ENCODE results near the gene FIZ1.
A peak's percentile ranks its signal among the peaks of the same experiment; 100 is the strongest.
"Not testable (repeated sequence)": the region's sequence is repeated elsewhere in the genome, so short reads cannot be mapped to it uniquely, and the experiment has no call there.

Gene FIZ1

GRCh38 chr19:55580628-55581144 lies 18.6 kb downstream of the FIZ1 start, which contains the start of gene ZNF579:
Gene ZNF579 (minus strand): TSS chr19:55580848. CDS start chr19:55579639, 1,209 bp downstream.
- POLR2A ChIA-PET, result no interaction called here
- CTCF ChIA-PET, result interaction anchor here (0.6 to 1.7 kb wide), 3 partner anchors 26 to 77 kb away, joined by 3 to 8 read pairs (median 6); partner anchors contain the start of gene ZNF865

DNA sequence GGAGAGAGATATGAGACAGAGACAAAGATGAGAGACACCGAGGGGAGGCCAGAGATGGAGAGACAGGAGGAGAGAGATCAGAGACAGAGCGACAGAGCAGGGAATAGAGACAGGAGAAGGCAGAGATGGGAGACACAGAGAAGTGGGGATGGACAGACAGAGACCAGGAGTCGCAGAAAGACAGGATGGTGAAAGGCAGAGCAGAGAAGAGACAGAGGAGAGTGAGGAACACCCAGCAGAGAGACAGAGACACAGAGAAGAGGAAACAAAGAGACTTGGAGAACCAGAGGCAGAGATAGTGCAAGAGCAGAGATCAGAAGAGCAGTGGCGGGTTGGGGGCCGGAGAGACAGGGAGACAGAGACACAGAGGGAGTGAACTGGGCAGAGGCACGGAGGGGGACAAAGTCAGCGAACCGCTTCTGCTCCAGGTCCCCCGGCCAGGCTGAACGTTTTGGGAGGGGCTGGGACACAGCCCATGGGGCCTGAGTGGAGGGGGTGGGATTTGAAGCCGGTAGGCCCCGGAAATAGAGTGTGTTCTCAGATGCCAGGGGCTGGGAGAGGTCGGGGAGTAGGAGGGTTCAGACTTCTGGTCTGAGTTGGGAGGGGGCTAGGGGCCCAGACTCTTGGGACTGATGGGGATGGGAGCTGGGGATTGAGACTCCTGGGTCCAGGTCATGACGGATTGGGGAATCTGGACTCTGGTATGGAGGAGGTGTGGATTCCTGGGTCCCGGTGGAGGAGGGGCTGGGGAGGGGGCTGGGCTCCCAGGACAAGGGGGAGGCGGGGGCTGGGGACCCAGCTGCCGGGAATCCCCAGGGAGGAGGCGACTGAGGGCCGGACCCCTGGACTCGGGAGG lies 19.3 kb downstream of the FIZ1 start:
- DNase-seq (ENCODE audit: extremely low spot score), result peak; percentile 47
- TF ChIP-seq, protein P1, sequence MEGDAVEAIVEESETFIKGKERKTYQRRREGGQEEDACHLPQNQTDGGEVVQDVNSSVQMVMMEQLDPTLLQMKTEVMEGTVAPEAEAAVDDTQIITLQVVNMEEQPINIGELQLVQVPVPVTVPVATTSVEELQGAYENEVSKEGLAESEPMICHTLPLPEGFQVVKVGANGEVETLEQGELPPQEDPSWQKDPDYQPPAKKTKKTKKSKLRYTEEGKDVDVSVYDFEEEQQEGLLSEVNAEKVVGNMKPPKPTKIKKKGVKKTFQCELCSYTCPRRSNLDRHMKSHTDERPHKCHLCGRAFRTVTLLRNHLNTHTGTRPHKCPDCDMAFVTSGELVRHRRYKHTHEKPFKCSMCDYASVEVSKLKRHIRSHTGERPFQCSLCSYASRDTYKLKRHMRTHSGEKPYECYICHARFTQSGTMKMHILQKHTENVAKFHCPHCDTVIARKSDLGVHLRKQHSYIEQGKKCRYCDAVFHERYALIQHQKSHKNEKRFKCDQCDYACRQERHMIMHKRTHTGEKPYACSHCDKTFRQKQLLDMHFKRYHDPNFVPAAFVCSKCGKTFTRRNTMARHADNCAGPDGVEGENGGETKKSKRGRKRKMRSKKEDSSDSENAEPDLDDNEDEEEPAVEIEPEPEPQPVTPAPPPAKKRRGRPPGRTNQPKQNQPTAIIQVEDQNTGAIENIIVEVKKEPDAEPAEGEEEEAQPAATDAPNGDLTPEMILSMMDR (IDR thresholded peaks at IDR 0.05; ENCODE audit: control extremely low read depth, extremely low read depth, low read depth, missing control alignments), result no peak
- ChIA-PET CTCF (interaction anchor here (0.6 kb wide), 1 partner anchor 75 kb away, joined by 3 read pairs; no protein-coding TSS in a partner anchor), POLR2A (no interaction called here)

More at GRCh38 chr19:55580628-55581144, 18.6 kb downstream of the FIZ1 start, which contains the start of gene ZNF579:
- TF ChIP-seq, protein P1 (IDR thresholded peaks at IDR 0.05; ENCODE audit: control extremely low read depth, extremely low read depth, low read depth, missing control alignments), result no peak
- DNase-seq (ENCODE audit: extremely low spot score), result peak; percentile 85

DNA sequence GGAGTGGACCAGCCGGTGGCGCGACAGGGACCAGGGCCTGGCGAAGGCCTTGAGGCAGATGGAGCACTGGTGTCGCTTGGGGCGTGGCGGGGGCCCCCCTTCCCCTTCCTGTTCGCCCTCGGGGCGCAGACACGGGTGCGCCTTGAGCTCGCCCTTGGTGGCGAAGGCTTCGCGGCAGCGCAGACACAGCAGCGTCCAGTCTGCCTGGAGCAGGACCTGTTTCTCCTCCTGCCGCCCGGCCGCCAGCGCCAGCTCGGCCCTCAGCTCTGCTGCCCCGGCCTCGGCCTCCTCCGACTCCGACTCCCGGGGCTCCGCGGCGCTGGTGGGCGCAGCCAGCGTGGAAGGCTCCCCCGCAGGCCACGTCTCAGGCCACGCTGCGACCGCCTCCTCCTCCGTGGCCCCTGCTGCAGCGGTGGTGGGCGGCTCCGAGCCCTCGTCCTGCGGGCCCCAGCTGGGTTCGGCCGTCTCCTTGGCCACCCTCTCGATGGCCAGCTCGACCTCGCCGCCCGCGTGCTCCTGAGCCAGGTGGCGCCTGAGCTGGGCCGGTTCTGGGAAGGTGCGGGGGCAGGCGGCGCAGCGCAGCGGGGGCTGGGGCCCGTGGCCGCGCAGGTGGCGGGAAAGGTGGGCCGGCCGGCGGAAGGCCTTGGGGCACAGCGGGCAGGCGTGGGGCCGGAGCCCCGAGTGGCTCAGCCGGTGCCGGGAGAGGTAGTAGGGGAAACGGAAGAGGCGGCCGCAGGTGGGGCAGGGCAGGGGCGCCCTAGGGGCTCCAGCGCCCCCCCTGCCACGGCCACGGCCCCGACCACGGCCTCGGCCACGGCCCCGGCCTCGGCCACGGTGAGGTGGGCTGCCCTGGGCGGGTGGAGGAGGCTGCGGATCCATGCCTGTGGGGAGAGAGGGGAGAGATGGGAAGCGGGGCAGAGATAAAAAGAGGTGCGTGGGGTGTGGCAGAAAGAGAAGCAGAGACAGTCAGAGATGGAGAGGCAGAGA lies 20.3 kb downstream of the FIZ1 start:
- ChIA-PET POLR2A (interaction anchor here (0.5 kb wide), 1 partner anchor 1705 kb away, joined by 3 read pairs; no protein-coding TSS in a partner anchor), CTCF (no interaction called here)
- DNase-seq (ENCODE audit: extremely low spot score), result no peak
- TF ChIP-seq, protein P1 (IDR thresholded peaks at IDR 0.05; ENCODE audit: control extremely low read depth, extremely low read depth, low read depth, missing control alignments), result no peak

DNA sequence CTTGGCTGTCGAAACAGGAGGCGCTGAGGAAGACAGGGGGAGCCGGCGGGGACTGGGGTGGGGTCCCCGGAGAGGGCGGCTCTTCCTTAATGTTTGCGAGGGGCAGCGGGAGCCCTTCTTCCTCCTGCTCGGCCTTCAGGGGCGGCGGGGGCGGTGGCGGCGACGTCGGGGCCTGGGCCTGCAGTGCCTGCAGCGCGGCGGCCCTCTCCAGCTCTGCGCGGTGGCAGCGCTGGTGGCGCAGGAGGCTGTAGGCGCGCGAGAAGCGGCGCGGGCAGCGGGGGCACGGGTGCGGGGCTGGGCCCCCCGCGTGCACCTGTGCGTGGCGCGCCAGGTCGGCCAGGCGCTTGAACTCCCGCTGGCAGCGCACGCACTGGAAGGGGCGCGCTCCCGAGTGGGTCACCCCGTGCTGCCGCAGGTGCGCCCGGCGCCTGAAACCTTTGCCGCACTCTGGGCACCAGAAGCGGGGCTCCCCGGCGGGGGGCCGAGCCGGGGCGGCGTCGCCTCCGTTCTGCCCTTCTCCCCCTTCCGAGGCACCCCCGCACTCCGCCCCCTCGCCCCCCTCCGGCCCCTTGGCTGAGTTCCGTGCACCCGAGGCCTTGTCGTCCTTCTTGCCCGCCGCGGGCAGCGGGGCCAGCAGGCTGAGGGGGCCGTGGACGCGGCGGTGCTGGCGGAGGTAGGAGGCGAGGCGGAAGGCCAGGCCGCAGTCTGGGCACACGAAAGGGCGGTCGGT lies 21.1 kb downstream of the FIZ1 start:
- TF ChIP-seq, protein P1 (IDR thresholded peaks at IDR 0.05; ENCODE audit: control extremely low read depth, extremely low read depth, low read depth, missing control alignments), result no peak
- DNase-seq (ENCODE audit: extremely low spot score), result no peak
- CTCF ChIA-PET, result interaction anchor here (0.7 kb wide), 1 partner anchor 54 kb away, joined by 3 read pairs; no protein-coding TSS in a partner anchor
- POLR2A ChIA-PET, result interaction anchor here (0.5 kb wide), 1 partner anchor 1706 kb away, joined by 3 read pairs; no protein-coding TSS in a partner anchor

- CTCF ChIA-PET, result no interaction called here
- TF ChIP-seq, protein P1 (IDR thresholded peaks at IDR 0.05; ENCODE audit: control extremely low read depth, extremely low read depth, low read depth, missing control alignments), result no peak
- DNase-seq (ENCODE audit: extremely low spot score), result no peak
- POLR2A ChIA-PET, result no interaction called here
Observed at GRCh38 chr19:55576746-55577145, 22.6 kb downstream of the FIZ1 start.

- DNase-seq (ENCODE audit: extremely low spot score); POLR2A ChIA-PET: not testable (repeated sequence)
- CTCF ChIA-PET, result interaction anchor here (1.4 to 2.3 kb wide), 2 partner anchors 70 to 107 kb away, joined by 4 to 7 read pairs; no protein-coding TSS in a partner anchor
Observed at GRCh38 chr19:55573929-55574328, 25.4 kb downstream of the FIZ1 start.

DNA sequence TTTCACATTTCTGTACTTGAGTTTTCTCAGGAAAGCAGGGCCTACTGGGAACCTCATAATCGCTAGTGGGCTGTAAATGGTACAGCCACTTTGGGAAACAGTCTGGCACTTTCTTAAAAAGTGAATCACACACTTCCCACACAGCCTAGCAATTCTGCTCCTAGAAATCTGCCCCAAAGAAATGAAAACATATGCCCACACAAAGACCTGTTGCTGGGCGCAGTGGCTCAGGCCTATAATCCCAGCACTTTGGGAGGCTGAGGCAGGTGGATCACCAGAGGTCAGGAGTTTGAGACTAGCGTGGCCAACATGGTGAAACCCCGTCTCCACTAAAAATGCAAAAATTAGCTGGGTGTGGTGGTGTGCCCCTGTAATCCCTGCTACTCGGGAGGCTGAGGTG lies 29.8 kb downstream of the FIZ1 start:
- CTCF ChIA-PET; DNase-seq (ENCODE audit: extremely low spot score); POLR2A ChIA-PET: not testable (repeated sequence)

Data from GM10248 (cell line).